Measurements from ENCODE around the gene ZNF48.
A peak's percentile ranks its signal among the peaks of the same experiment; 100 is the strongest.

ZNF48 gene

GRCh38 chr16:30358990-30359870, 36.0 kb upstream of the ZNF48 start:
- DNase-seq, result no peak

GRCh38 chr16:30359871-30360170, 35.4 kb upstream of the ZNF48 start:
- no peak for DNase-seq

GRCh38 chr16:30361180-30361579, 34.0 kb upstream of the ZNF48 start:
- DNase-seq, result no peak

- no peak for DNase-seq
Observed at GRCh38 chr16:30365200-30365599, 30.0 kb upstream of the ZNF48 start.

GRCh38 chr16:30366511-30366910, 28.7 kb upstream of the ZNF48 start:
- no peak for DNase-seq

- no peak for DNase-seq
Observed at GRCh38 chr16:30367349-30368009, 27.7 kb upstream of the ZNF48 start.

GRCh38 chr16:30368122-30368791, 27.0 kb upstream of the ZNF48 start:
- DNase-seq, result no peak

GRCh38 chr16:30368792-30369090, 26.5 kb upstream of the ZNF48 start:
- DNase-seq, result no peak

- DNase-seq, result no peak
Observed at GRCh38 chr16:30369091-30369937, 25.9 kb upstream of the ZNF48 start.

GRCh38 chr16:30369938-30370455, 25.2 kb upstream of the ZNF48 start:
- DNase-seq, result no peak

- DNase-seq, result peak; percentile 98
Observed at GRCh38 chr16:30370456-30371247, 24.6 kb upstream of the ZNF48 start, which contains the start of gene TBC1D10B. Gene TBC1D10B (minus strand): TSS chr16:30370494. CDS start chr16:30370183, 311 bp downstream.

GRCh38 chr16:30371248-30371816, 23.9 kb upstream of the ZNF48 start:
- no peak for DNase-seq

GRCh38 chr16:30372038-30372712, 23.0 kb upstream of the ZNF48 start:
- no peak for DNase-seq

- no peak for DNase-seq
Observed at GRCh38 chr16:30372725-30373124, 22.5 kb upstream of the ZNF48 start.

GRCh38 chr16:30374538-30374937, 20.7 kb upstream of the ZNF48 start, which contains the start of gene MYL11:
Gene MYL11 (plus strand): TSS chr16:30374802. CDS start chr16:30374858, 56 bp downstream.
- DNase-seq, result no peak

- no peak for DNase-seq
Observed at GRCh38 chr16:30375864-30376263, 19.4 kb upstream of the ZNF48 start.

GRCh38 chr16:30376461-30376902, 18.7 kb upstream of the ZNF48 start:
- DNase-seq, result no peak

- peak in 1 of 2 experiments; percentile 20 for DNase-seq
Observed at GRCh38 chr16:30377050-30377811, 18.0 kb upstream of the ZNF48 start.

GRCh38 chr16:30377812-30378235, 17.4 kb upstream of the ZNF48 start:
- peak in 1 of 2 experiments; percentile 39 for DNase-seq
